Left ventricle myocardium inferior (tissue), 1 donor: ENCODE measurements around the gene OSBPL8. TPM values are rescaled to one million over a fixed set of nuclear protein-coding genes. Genes with fewer than 3 reads are reported as not detected.

ENCODE experiments used
- DNase-seq: peaks from one replicate; pipeline ENCODE4 v3.0.0-alpha.2; 2020
- H3K27ac ChIP-seq: fragments of 200-600 bp; replicated peaks from 2 replicates; pipeline ENCODE4 v1.8.0; 2021
- H3K27me3 ChIP-seq: fragments of 200-600 bp; 2 replicates; pipeline ENCODE4 v1.8.0; 2021; ENCODE audit warnings: low read depth
- H3K36me3 ChIP-seq: fragments of 200-600 bp; 2 replicates; pipeline ENCODE4 v1.8.0; 2021
- H3K4me1 ChIP-seq: fragments of 200-600 bp; 2 replicates; pipeline ENCODE4 v1.8.0; 2021
- H3K4me3 ChIP-seq: fragments of 200-600 bp; 2 replicates; pipeline ENCODE4 v1.8.0; 2021; ENCODE audit warnings: mild to moderate bottlenecking, moderate library complexity
- H3K9me3 ChIP-seq: fragments of 200-600 bp; replicated peaks from 2 replicates; pipeline ENCODE4 v1.8.0; 2021
- CTCF ChIP-seq: fragments of 200-600 bp; IDR thresholded peaks from 2 replicates; pipeline ENCODE4 v1.8.0; 2021; ENCODE audit warnings: antibody characterized with exemption, mild to moderate bottlenecking, borderline replicate concordance
- intact Hi-C: fragments of 100-400 bp; cut with micrococcal nuclease; formaldehyde crosslinking; loops from one replicate; pipeline ENCODE4 v1.11.0; 2022
- total RNA-seq: library from RNA; stranded (reverse); fragmentation: NEBNext Ultra II Directional; extraction: Animal tissue kit (Norgen Biotek cat#: 25700); gene quantifications from one replicate; pipeline ENCODE4 v1.2.1, GENCODE V29; 2021
- donor health status: DM: no; HTN: yes; CAD: no; lungs with severe emphysema.

The OSBPL8 gene
- total RNA-seq, 1 donor from 2014 or later = 28.9 TPM

GRCh38 chr12:76543813-76544347 lies 15.7 kb downstream of the OSBPL8 start:
- TF ChIP-seq CTCF = no peak
- Histone ChIP-seq H3K27me3 (no peaks in the 10 kb centered on the region), H3K9me3 (no peaks in the 10 kb centered on the region), H3K36me3 (no peaks in the 10 kb centered on the region), H3K4me1 (peaks cover 60% of the 10 kb centered on the region), H3K4me3 (no peak overlapping the region), H3K27ac (no peak overlapping the region)
- intact Hi-C loops = no loop called here
- DNase-seq = no peak

GRCh38 chr12:76542908-76543307 lies 16.7 kb downstream of the OSBPL8 start:
- DNase-seq = no peak
- TF ChIP-seq CTCF = no peak
- no peaks in the 10 kb centered on the region for H3K27me3 ChIP-seq
- H3K9me3 ChIP-seq = no peaks in the 10 kb centered on the region
- H3K4me1 ChIP-seq = peaks cover 50% of the 10 kb centered on the region
- no peak overlapping the region for H3K4me3 ChIP-seq
- H3K27ac ChIP-seq = no peak overlapping the region
- intact Hi-C loops = no loop called here
- H3K36me3 ChIP-seq = no peaks in the 10 kb centered on the region

GRCh38 chr12:76539727-76540126 lies 19.8 kb downstream of the OSBPL8 start:
- TF ChIP-seq CTCF = no peak
- Histone ChIP-seq H3K9me3 (peaks cover 9% of the 10 kb centered on the region), H3K36me3 (no peaks in the 10 kb centered on the region), H3K4me1 (peaks cover 24% of the 10 kb centered on the region), H3K4me3 (no peak overlapping the region), H3K27me3 (no peaks in the 10 kb centered on the region), H3K27ac (no peak overlapping the region)
- DNase-seq = no peak
- intact Hi-C loops = no loop called here

- peaks cover 23% of the 10 kb centered on the region for H3K4me1 ChIP-seq
- no peak for DNase-seq
- H3K27me3 ChIP-seq = no peaks in the 10 kb centered on the region
- H3K9me3 ChIP-seq = peaks cover 9% of the 10 kb centered on the region
- intact Hi-C loops = no loop called here
- no peaks in the 10 kb centered on the region for H3K36me3 ChIP-seq
- H3K4me3 ChIP-seq = no peak overlapping the region
- H3K27ac ChIP-seq = no peak overlapping the region
- TF ChIP-seq CTCF = no peak
Measured at GRCh38 chr12:76537923-76538322, 21.6 kb downstream of the OSBPL8 start.

- Histone ChIP-seq H3K4me3 (no peak overlapping the region), H3K36me3 (no peaks in the 10 kb centered on the region), H3K27me3 (no peaks in the 10 kb centered on the region), H3K27ac (no peak overlapping the region), H3K4me1 (peaks cover 28% of the 10 kb centered on the region), H3K9me3 (peaks cover 9% of the 10 kb centered on the region)
- DNase-seq = no peak
- no peak for TF ChIP-seq CTCF
- intact Hi-C loops = no loop called here
Measured at GRCh38 chr12:76536546-76536945, 23.0 kb downstream of the OSBPL8 start.
